Nucleus accumbens (tissue), 56 donors: Measurements from ENCODE around the gene TMEM255B.

Experiments
- DNase-seq, 56 donors: peaks; one replicate each; lab custom pipeline; 2025; lab: John Stamatoyannopoulos, UW

The TMEM255B gene

DNA sequence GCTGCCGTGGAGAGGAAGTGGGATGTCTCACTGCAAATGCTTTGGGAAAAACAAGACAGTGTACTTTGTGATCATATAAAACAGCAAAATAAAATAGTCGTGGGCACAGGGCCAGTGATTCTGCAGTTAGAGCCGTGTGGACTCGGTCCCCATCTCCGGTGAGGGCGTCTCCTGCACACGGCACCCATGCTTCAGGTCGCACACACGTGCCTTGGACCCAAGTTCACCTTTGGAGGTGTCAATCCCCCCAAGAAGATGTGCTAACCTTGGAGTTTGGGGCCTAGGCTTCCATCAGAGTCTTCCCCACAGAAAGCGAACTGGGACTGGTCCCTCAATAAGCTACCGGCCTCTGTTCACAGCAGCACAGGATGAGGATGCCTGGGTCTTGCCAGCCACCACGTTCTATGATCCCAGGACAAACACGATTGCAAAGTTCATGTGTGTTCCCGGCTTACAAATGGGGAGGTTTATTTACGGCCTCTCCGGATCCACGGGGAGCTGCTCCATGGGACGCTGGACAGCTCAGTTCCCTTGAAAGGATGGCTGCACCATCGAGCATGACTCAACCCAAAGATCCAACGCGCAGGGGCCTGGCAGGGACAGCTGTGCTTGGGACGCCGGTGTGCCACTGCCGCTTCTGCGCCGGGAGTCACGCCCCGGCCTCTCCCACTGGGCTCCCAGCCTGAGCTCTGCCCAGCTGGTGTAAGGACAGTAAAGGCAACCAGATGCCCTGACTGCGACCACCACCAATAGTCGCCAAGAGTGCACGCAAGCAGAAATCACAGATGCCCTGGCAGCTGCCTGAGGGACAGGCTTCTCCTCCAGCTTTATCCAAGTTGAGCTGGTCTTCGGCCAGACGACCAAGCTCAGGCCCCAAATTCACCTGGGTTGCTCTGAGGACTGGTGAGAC lies 96.2 kb downstream of the TMEM255B start:
- peak in 2 of 56 donors; percentile 37 to 40 for DNase-seq

DNA sequence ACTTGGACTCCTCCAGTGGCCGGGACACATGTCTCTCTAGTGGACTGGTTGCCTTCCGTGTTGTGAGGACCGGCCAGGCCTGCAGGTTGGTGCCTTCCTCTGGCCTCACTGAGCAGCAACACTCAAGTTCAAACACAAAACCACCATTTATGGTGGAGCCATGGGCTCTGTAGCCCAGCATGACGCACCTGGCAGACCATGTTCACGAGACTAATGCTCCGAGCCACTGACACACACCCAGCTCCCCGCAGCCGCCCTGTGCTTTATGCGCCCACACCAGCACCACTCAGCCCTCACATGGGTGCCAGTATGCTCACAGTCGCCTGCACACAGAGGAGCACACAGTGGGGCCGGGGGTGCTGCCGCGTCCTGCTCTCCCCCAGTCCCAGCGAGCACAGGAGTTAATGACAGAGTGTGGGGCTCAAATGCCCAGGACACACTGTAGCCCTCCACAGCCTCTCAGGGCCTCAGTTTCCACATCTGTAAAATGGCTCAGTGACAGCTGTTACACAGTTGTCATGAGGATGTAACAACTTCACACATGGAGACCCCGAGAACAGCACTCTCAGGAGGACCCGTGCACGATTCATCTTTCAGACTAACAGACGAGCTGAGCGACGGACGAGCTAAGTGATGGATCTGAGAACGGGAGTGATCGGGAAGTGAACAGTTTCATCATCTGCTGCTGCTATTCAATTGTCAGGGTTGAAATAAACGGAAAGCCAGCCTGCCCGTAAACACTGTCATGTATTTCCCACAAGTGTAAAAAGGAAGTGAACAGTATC lies 97.1 kb downstream of the TMEM255B start:
- DNase-seq: no peak

DNA sequence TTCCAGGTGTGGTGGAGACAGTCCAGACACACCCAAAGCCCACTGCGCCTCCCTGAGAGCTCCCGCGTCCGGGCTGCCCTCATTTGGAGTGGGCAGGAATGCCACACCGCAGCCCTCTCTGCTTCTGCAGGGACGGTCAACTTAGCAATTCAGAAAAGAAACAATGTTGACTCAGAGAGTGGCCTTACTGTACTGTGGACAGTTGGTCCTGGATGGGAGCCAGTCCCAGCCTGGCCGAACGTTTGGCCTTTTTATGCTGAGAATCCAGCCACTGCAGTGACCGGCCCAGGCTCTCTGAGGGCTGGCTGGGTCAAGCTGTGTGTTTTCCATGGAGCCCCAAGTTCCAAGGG lies 97.7 kb downstream of the TMEM255B start:
- DNase-seq: peak in 4 of 56 donors; percentile 16 to 54 (median 30)

DNA sequence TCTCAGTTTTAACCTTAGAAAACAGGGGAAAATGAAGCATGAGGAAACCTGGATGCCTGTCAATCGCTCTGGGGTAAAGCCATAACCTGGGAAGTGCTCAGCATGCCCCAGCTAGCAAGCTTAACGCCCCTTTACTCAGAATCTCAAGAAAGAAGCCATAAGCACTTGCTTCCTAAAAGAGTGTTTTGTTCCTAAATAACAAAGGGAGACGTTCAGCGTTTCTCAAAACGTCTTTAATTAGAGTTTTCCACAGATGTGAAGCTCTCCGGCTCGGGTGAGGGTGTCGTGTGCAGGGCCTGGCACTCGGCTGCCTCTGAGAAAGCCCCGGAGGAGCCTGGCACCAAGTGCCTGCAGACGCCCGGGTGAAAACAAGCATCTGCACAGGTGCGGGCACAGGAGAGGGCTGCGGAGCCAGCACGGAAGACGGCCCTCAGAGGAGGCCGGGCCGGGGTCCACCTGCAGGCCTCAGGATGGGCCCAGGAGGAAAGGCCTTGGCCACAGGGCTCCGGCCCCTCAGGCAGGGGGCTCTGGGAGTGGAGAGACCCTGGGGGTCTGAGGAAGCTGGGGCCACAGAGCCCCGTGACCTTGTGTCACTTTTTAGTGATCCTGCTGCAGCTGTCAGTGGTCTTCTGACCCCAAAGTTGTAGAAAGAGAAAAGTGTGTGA lies 98.6 kb downstream of the TMEM255B start:
- peak in 4 of 56 donors; percentile 23 to 28 (median 26) for DNase-seq

DNA sequence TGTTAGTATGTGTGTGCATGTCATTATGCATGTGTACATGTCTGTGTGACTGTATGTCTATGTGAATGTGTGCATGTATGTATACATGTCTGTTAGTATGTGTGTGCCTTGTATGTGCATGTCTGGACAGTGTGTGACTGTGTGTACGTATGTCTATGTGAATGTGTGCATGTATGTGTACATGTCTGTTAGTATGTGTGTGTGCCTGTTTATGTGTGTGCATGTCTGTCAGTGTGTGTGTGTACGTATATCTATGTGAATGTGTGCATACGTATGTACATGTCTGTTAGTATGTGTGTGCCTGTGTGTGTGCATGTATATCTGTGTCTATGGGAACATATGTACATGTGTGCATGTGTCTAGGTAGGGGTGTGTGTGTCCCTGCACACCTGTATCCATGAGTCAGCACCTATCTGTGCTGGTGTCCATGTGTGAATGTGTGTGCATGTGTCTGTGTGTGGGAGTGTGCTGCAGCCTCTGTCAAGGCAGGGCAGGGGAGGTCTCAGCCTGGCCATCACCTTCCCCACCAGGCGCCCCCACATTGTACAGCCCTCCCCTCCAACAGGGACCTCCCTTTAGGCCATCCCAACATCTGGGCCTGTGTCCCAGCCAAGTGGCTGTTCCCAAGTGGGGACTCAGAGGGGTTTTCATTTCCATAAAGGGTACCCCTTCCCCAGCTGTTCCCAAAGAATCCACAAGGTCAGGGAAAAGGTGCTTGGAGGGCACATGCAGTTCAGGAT lies 100.5 kb downstream of the TMEM255B start:
- no peak for DNase-seq

DNA sequence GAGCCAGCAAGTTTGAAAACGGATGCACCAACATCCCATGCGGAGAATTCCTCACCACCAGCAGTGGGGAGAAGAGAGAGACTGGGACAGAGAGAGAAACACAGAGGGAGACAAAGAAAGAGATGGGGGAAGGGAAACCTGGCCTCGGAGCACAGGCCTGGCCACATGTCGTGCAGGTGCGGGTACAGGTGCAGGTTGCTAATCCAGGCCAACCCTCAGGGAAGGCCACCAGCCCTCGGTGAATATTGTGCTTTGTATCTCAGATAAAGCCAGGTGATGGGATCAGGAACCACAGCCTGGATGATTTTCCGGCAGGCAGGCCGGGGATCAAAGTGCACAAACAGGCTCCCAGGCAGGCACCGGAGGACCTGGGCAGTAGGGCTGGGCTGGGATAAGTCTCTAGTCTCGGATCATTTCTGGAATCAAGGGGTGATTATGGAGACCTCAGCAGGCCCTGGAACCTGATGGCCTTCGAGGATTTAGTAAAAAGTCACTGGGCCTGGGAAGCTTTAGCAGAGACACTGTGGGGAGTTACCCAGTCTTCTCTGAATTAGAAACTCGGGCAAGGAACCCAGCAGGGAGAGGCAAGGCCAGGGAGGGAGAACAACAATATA lies 101.1 kb downstream of the TMEM255B start:
- no peak for DNase-seq

DNA sequence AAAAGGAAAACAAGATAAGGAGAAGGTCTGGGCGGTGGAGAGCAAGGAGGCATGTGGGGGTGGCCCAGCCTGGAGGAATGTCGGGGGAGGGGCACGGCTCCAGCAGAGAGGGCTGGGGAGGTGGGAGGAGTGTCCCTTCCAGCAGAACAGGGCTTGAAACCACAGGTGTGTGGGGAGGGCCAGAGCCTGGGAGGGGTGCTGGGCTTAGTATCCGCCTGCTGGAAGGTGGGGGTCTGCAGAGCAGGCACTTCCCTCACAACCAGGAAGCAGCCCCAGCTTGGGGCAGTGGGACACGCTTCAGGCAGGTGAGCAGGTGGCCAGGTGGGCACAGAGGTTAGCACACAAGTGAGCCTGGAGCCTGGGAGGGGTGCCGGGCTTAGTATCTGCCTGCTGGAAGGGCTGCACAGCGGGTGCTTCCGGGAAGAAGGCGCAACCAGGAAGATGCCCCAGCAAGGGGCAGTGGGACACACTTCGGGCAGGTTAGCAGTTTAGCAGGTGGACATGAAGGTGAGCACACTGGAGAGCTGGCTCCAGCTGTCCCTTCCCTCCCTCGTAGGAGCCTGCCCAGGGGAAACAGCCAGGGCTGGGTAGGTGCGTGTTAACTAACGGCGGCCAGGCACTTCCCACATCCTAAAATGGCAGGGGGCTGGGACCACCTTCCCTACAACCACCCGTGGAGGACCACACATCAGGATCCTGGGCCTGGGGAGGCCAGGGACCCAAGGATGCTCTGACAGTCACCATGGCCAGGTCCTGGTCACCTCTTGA lies 101.8 kb downstream of the TMEM255B start:
- DNase-seq: no peak

DNA sequence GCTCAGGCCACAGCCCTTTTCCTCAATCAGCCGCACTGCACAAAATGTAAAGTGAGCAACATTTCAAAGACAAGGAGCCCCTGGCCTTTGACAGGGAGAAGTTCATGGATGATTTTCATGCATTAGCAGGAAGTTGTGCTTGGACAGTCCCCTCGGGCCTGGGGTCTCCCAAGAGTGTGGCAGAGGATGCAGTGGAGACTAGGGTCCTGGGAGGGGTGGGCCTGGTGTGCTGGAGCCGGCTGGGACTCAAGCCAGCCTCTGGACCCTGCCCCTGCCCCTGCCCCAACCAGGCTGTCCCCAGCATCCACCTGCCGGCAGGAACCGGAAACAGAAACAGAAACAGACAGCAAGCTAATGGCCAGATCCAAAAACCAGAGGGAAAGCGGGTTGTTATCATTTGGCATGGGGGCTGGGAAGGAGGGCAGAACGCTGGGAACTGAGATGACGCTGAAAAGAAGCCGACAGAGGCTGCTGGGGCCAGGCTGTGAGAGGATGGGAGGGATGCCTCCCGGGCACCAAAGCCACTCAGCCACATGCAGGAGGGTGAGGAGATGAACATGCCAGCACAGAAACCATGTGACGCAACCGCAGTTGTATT lies 102.5 kb downstream of the TMEM255B start:
- DNase-seq: no peak

DNA sequence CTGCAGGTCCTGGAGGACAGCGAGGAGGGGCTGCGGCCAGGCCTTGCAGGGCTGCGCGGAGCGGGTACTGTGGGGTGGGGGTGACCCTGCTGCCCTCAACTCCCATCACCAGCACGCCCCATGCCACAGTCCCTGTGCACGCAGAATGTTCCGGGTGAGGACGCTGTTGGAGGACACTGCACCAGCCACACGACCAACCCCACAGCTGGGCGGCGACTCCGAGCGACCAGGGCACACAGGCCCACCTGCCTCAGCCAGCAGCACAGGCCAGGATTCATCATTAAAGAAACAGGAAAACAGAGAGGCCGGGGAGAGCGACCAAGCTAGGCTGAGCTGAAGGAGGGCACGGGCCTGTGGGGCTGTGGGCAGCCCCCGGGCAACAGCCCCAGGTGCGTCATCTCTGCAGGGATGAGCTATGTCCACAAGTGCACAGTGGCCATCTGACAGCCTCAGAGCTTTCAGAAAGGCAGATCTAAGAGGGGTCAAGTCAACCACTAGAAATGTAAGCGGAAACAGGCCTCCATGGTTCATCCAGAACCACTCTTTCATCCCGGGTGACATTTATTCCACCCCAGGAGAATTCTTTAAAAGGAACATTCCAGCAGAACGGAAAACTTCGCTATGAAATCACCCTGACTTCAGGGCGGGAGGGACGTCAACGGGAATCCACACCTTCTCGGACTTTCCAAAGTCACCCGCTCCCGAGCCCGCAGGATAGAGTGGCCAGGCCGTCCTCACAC lies 103.3 kb downstream of the TMEM255B start:
- peak in 1 of 56 donors; percentile 44 for DNase-seq

DNA sequence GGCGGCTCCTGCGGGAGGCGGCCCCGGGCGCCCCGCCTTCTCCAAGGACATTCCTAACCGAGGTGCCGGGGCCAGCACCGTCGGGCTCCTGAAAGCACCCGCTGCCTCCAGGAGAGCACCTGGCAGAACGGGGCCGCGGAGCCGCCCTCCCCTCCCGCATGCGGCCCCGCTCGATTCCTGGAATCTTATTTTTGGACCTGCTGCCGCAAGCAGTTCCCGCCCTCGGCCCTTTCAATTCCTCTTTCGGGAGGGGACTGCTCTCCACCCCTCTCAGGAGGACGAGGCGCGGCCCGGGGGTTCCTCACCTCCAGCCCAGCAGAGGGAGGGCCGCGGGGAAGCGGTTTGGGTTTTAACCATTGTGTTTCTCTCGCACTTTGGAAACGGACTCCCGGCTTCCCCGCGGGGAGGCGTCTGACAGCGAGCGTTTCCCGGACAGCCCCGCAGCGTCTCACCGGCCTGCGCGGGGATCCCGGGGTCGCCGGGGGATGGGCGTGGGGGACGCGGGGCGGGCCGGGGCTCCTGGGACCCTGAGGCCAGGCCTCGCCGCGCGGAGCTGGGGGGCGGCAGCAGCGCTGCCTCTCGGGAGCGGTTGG lies 104.0 kb downstream of the TMEM255B start:
- peak in 9 of 56 donors; percentile 25 to 64 (median 46) for DNase-seq

DNA sequence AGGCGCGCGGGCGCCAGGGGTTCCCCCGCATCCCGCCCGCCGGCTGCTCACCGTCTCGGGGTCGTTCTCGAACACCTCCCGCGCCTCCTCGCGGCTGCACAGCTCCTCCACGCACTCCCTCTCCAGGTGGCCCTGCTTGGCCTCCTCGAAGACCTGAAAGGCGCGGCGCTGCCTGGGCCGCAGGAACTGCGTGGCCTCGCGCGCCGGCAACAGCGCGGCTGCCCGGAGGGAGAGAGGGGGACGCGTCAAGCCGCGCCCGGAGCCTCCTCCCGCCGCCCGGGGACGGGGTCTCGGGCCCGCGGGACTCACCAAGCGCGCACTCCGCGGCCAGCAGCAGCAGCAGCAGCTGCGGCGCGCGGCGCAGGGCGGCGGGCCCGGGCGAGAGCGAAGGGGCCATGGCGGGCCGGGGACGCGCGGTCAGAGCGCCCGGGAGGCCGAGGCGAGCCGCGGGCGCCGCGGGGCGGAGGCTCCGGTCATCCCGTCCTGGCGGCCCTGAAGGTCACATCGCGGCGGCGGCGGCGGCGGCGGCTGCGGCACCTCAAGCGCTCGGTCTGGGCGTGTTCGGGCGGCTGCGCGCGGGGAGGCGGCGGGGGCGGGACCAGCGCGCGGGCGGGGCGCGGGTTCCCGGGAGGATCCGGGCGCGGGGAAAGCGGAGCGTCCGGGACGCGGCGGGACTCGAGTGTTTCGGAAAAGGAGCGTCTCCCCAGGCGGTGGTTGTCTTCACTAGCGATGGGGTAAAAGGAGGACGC lies 104.7 kb downstream of the TMEM255B start, which contains the start of gene GAS6:
Gene GAS6 (minus strand): TSS at position 553 of the 749 bp plus-strand sequence. CDS start 156 bp downstream, at position 397.
- DNase-seq: peak in 26 of 56 donors; percentile 15 to 73 (median 38)

DNA sequence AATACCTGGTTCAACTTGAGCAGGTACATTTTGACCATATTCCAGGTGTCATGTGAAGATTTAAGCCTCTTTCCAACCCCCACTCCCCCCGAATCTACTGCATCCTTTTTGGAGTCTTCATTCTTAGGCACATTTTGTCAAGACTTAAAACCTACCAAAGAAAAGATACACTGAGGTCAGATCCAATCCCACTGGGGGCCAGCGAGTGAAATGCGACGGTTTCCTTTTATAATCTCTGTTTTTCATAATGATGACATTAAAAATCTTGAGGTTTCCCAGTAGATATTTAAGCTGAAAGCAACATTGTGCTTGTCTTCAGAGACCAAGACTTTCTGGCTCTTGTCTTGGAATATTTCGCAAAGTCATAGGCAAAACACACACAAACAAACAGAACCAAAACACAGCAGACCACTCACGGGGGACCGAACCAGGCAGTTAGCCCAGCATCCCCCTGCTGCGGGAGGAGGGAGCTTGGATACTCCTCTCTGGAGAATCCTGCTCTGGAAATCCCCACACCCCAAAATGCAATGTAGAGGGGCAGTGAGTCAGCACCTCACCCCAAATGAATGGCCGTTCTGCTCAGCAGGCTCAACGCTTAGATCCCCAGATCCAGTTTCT lies 105.4 kb downstream of the TMEM255B start:
- DNase-seq: no peak

DNA sequence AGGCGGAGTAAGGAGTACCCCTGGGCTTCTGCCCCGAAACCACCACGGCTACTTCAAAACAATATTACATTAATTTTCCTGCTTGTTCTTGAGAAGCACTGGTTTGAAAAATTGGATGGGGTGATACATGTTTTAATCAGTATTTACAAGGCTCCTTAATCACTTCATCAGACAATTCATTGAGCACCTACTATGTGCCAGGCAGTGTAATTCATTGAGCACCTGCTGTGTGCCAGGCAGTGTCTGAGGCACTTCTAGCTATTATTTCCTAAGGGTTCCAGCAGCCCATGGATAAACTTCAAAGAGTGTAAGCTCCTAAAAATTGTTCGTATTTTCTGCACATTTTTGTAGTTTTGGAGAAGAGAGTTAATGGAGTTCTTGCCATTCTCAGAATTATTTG lies 106.4 kb downstream of the TMEM255B start:
- no peak for DNase-seq
